ENCODE data around the gene IGDCC3. TPM values are rescaled to one million over a fixed set of nuclear protein-coding genes. Genes with fewer than 3 reads are reported as not detected.
A peak's percentile ranks its signal among the peaks of the same experiment; 100 is the strongest.

The IGDCC3 gene
- total RNA-seq, 2 donors from 2014 or later: not detected

DNA sequence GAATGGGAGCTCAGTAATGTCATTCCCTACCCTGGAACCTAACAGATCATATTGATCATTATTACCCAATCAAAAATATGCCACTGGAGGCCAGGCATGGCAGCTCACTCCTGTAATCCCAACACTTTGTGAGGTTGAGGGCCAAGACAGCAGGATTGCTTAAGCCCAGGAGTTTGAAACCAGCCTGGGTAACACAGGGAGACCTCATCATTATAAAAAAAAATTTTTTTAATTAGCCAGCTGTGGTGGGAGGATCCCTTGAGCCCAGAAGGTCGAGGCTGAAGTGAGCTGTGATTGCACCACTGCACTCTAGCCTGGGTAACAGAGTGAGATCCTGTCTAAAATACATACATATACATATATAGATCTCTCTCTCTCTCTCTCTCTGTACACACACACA lies 34.8 kb upstream of the IGDCC3 start:
- 71 to 75% methylated on average over 1 of the region's 1 CpG for WGBS, 2 donors
- Histone ChIP-seq H3K4me3 (no peak overlapping the region), H3K27me3 (no peaks in the 10 kb centered on the region), H3K27ac (no peak overlapping the region), H3K36me3 (replicated peaks in 1 of 2; ENCODE audit: insufficient read depth in 1 of 2, low read depth in 2 of 2) (no peaks in the 10 kb centered on the region), H3K4me1 (peaks cover 21% of the 10 kb centered on the region), H3K9me3 (no peaks in the 10 kb centered on the region)
- intact Hi-C loops (cut with DNase I): no loop called here
- TF ChIP-seq POLR2A (IDR thresholded peaks at IDR 0.05): no peak
- TF ChIP-seq, protein P1, sequence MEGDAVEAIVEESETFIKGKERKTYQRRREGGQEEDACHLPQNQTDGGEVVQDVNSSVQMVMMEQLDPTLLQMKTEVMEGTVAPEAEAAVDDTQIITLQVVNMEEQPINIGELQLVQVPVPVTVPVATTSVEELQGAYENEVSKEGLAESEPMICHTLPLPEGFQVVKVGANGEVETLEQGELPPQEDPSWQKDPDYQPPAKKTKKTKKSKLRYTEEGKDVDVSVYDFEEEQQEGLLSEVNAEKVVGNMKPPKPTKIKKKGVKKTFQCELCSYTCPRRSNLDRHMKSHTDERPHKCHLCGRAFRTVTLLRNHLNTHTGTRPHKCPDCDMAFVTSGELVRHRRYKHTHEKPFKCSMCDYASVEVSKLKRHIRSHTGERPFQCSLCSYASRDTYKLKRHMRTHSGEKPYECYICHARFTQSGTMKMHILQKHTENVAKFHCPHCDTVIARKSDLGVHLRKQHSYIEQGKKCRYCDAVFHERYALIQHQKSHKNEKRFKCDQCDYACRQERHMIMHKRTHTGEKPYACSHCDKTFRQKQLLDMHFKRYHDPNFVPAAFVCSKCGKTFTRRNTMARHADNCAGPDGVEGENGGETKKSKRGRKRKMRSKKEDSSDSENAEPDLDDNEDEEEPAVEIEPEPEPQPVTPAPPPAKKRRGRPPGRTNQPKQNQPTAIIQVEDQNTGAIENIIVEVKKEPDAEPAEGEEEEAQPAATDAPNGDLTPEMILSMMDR (IDR thresholded peaks at IDR 0.05): no peak
- DNase-seq: no peak
- no peak for ATAC-seq

DNA sequence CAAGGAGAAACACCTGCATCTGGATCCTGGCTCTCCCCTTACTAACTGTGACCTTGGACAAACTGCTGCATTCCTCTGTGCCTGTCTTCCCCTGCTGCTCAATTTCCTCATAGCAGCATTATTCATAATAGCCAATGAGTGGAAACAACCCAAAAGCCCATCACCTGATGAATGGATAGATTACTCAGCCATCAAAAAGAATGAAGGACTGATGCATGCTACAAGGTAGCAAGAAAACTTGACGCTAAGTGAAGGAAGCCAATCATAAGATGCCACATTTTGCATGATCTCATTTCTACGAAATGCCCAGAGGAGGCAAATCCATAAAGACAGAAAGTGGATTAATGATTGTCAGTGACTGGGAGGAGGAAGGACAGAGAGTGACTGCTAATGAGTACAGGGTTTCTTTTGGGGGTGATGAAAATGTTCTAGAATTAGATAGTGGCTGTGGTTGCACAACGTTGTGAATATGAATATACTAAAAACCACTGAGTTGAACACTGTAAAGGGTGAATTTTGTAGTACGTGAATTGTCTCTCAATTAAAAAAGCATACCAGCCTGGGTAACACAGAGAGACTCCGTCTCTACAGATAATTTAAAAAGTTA lies 33.8 kb upstream of the IGDCC3 start:
- intact Hi-C loops (cut with DNase I): no loop called here
- ATAC-seq: no peak

GRCh38 chr15:65410972-65411371 lies 33.2 kb upstream of the IGDCC3 start:
- H3K9me3 ChIP-seq: no peaks in the 10 kb centered on the region

More for the DNA sequence above, 33.8 kb upstream of the IGDCC3 start:
- Histone ChIP-seq H3K9me3 (no peaks in the 10 kb centered on the region), H3K27ac (no peak overlapping the region), H3K27me3 (no peaks in the 10 kb centered on the region), H3K36me3 (replicated peaks in 1 of 2; ENCODE audit: insufficient read depth in 1 of 2, low read depth in 2 of 2) (no peaks in the 10 kb centered on the region), H3K4me3 (no peak overlapping the region), H3K4me1 (peaks cover 21% of the 10 kb centered on the region)
- no peak for DNase-seq
- 42 to 68% methylated on average over 5 of the region's 5 CpGs for WGBS, 2 donors
- TF ChIP-seq POLR2A (IDR thresholded peaks at IDR 0.05): no peak
- TF ChIP-seq, protein P1 (IDR thresholded peaks at IDR 0.05): no peak

DNA sequence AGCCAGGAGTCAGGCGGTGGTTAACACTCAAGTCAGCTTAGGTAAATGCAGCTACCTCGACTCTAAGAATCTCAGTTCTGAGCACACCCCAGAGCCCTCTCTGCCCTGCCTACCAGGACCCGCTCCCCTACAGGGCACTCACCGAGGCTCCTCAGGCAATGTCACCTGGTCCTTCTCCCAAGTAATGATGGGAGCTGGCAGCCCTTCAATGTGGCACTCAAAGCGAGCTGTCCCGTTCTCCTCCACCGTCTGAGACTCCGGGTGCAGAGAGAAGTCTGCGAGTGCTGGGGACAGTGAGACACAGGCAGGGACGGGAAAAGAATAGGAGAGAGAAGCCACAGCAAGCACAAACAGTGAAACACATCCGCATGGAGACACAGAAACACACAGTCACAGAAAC lies 32.2 kb upstream of the IGDCC3 start:
- H3K36me3 ChIP-seq (replicated peaks in 1 of 2; ENCODE audit: insufficient read depth in 1 of 2, low read depth in 2 of 2): no peaks in the 10 kb centered on the region
- H3K4me1 ChIP-seq: peaks cover 15% of the 10 kb centered on the region
- intact Hi-C loops (cut with DNase I): no loop called here
- no peak overlapping the region for H3K4me3 ChIP-seq
- DNase-seq: peak in 1 of 4 donors; percentile 28
- H3K27ac ChIP-seq: no peak overlapping the region
- no peak for TF ChIP-seq POLR2A (IDR thresholded peaks at IDR 0.05)
- TF ChIP-seq, protein P1 (IDR thresholded peaks at IDR 0.05): no peak
- no peaks in the 10 kb centered on the region for H3K27me3 ChIP-seq
- H3K9me3 ChIP-seq: no peaks in the 10 kb centered on the region
- 63 to 65% methylated on average over 8 to 11 of the region's 11 CpGs for WGBS, 2 donors
- ATAC-seq: no peak

More at GRCh38 chr15:65410972-65411371, 33.2 kb upstream of the IGDCC3 start:
- ATAC-seq (no peak), DNase-seq (no peak)
- Histone ChIP-seq H3K36me3 (replicated peaks in 1 of 2; ENCODE audit: insufficient read depth in 1 of 2, low read depth in 2 of 2) (no peaks in the 10 kb centered on the region), H3K4me3 (no peak overlapping the region), H3K27me3 (no peaks in the 10 kb centered on the region), H3K4me1 (peaks cover 21% of the 10 kb centered on the region), H3K27ac (no peak overlapping the region)
- 66 to 72% methylated on average over 5 to 10 of the region's 10 CpGs for WGBS, 2 donors
- TF ChIP-seq, protein P1 (IDR thresholded peaks at IDR 0.05): no peak
- no peak for TF ChIP-seq POLR2A (IDR thresholded peaks at IDR 0.05)
- intact Hi-C loops (cut with DNase I): no loop called here

DNA sequence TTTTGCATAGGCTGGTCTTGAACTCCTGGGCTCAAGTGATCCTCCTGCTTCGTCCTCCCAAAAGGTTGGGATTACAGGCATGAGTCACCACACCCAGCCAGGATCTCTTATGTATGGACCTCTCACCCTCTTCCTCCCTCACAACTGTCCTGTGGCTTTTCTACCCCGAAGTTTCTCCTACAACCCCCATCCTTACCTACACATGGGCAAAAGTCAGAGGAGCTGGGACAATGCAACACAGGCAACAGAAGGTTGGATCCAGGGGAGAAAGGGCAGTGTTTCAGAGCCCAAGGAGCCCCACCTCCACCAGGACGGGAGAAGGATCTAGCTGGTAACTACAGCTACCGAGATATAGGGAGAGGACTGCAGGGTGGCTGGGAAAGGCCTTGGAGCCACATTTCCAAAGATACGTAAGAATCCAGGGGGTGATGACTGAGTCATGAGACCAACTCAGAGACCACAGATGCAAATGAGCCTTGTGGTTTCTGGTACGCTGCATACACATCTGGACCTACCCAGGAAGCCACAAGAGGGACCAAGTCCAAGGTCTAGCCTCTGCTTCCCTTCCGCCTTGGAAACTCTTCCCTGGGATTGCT lies 31.3 kb upstream of the IGDCC3 start:
- ATAC-seq (no peak), DNase-seq (no peak)
- 73 to 87% methylated on average over 7 of the region's 7 CpGs for WGBS, 2 donors
- H3K36me3 ChIP-seq (replicated peaks in 1 of 2; ENCODE audit: insufficient read depth in 1 of 2, low read depth in 2 of 2): no peaks in the 10 kb centered on the region
- no peak overlapping the region for H3K4me3 ChIP-seq
- no peak overlapping the region for H3K27ac ChIP-seq
- no peaks in the 10 kb centered on the region for H3K27me3 ChIP-seq
- intact Hi-C loops (cut with DNase I): no loop called here
- peaks cover 7% of the 10 kb centered on the region for H3K4me1 ChIP-seq
- TF ChIP-seq POLR2A (IDR thresholded peaks at IDR 0.05): no peak
- TF ChIP-seq, protein P1 (IDR thresholded peaks at IDR 0.05): no peak
- H3K9me3 ChIP-seq: no peaks in the 10 kb centered on the region

All from body of pancreas (tissue), 4 donors.